Lung (tissue), 16 donors: ENCODE results near the gene CENPM. TPM values are rescaled to one million over a fixed set of nuclear protein-coding genes. Genes with fewer than 3 reads are reported as not detected.

Source experiments
- ATAC-seq: fragments of 200-7000 bp; cut with Tn5 transposase; one replicate; pipeline ENCODE4 v1.9.1; 2020; ENCODE audit warnings: moderate number of reproducible peaks; ENCODE audit not compliant: insufficient read depth, low FRiP score
- DNase-seq, 3 donors: peaks; one replicate each; pipeline ENCODE4 v3.0.0-alpha.2; 2013 to 2017
- H3K27ac ChIP-seq, 2 donors: one replicate each; pipeline ENCODE4 v1.5.1; 2013; ENCODE audit warnings: mild to moderate bottlenecking in 2 of 2, moderate library complexity in 2 of 2, control low read depth in 1 of 2, inconsistent platforms in 1 of 2, low read depth in 1 of 2, low read length in 1 of 2
- H3K27me3 ChIP-seq, 3 donors: one replicate each; pipeline ENCODE4 v1.5.1; 2013; ENCODE audit warnings: low read length in 2 of 3; ENCODE audit not compliant: control insufficient read depth in 3 of 3, insufficient read depth in 3 of 3
- H3K36me3 ChIP-seq, 4 donors: one replicate each; pipeline ENCODE4 v1.5.1; 2013; ENCODE audit warnings: low read length in 4 of 4, mild to moderate bottlenecking in 1 of 4, moderate library complexity in 1 of 4; ENCODE audit not compliant: control insufficient read depth in 4 of 4, insufficient read depth in 4 of 4
- H3K4me1 ChIP-seq, 5 donors: one replicate each; pipeline ENCODE4 v1.5.1; 2013; ENCODE audit warnings: low read length in 5 of 5, mild to moderate bottlenecking in 2 of 5, moderate library complexity in 1 of 5; ENCODE audit not compliant: control insufficient read depth in 5 of 5, insufficient read depth in 5 of 5
- H3K4me3 ChIP-seq: one replicate; pipeline ENCODE4 v1.5.1; 2013; ENCODE audit warnings: mild to moderate bottlenecking, control low read depth, moderate library complexity
- H3K9ac ChIP-seq, 2 donors: one replicate each; pipeline ENCODE4 v1.5.1; 2013; ENCODE audit warnings: low read length in 2 of 2, control low read depth in 1 of 2; ENCODE audit not compliant: insufficient read depth in 1 of 2
- H3K9me3 ChIP-seq, 4 donors: one replicate each; pipeline ENCODE4 v1.5.1; 2013; ENCODE audit warnings: low read length in 3 of 4, mild to moderate bottlenecking in 1 of 4, moderate library complexity in 1 of 4; ENCODE audit not compliant: control insufficient read depth in 4 of 4, insufficient read depth in 3 of 4
- CTCF ChIP-seq: IDR thresholded peaks from 2 replicates; pipeline ENCODE4 v1.5.1; 2012; ENCODE audit warnings: mild to moderate bottlenecking; ENCODE audit errors: control extremely low read depth, extremely low read depth
- WGBS, 2 donors: extraction: QIAGEN DNeasy Blood & Tissue Kit; methylation state at CpG; one replicate each; pipeline ENCODE4 v1.1.7; 2013; 5-methylcytosine and 5-hydroxymethylcytosine counted together
- long read RNA-seq, 5 donors: transcript quantifications; one replicate each; lab custom pipeline, GENCODE V29; 2026
- polyA plus RNA-seq, 2 donors: library from polyadenylated mRNA; stranded (reverse); fragments of 200-250 nt; gene quantifications; one replicate each; pipeline ENCODE4 v1.2.1, GENCODE V29; 2013
- total RNA-seq, 2 donors: library from RNA; depleted of rRNA in 1 of 2; stranded (reverse); fragments of >200 nt in 1 of 2; gene quantifications; one replicate each; pipeline ENCODE4 v1.2.1, GENCODE V29; 2014 to 2021
- donor health status: control.
- donor health status: control.
- donor health status: Bipolar disorder and iron deficiency.
- donor health status: healthy.
- donor health status: DM: yes; HTN: yes; CAD: no.

The CENPM gene
- 10 to 100 TPM in 1 of 2 donors, 1 to 10 TPM in 1; 9.9 to 11.8 TPM for total RNA-seq
- polyA plus RNA-seq: 10 to 100 TPM; 17.1 to 20.5 TPM
- long read RNA-seq, donor 1, transcript CENPM-201 (6 exons, 966 nt): major isoform, 13 of 18 reads
- long read RNA-seq, donor 1, partial matches to known transcripts: 0 of 18 reads
- long read RNA-seq, donor 1, other reads (novel, unspliced or antisense): 0 of 18 reads
- long read RNA-seq, donor 2, transcript CENPM-201 (6 exons, 966 nt): major isoform, 6 of 9 reads
- long read RNA-seq, donor 2, partial matches to known transcripts: 0 of 9 reads
- long read RNA-seq, donor 2, other reads (novel, unspliced or antisense): 0 of 9 reads
- long read RNA-seq, donor 3, transcript CENPM-201 (6 exons, 966 nt): major isoform, 6 of 7 reads
- long read RNA-seq, donor 3, partial matches to known transcripts: 0 of 7 reads
- long read RNA-seq, donor 3, other reads (novel, unspliced or antisense): 0 of 7 reads
- long read RNA-seq, donor 4, transcript CENPM-201 (6 exons, 966 nt): major isoform, 8 of 9 reads
- long read RNA-seq, donor 4, partial matches to known transcripts: 0 of 9 reads
- long read RNA-seq, donor 4, other reads (novel, unspliced or antisense): 0 of 9 reads
- long read RNA-seq, donor 5, transcript CENPM-201 (6 exons, 966 nt): major isoform, 14 of 20 reads
- long read RNA-seq, donor 5, partial matches to known transcripts: 0 of 20 reads
- long read RNA-seq, donor 5, other reads (novel, unspliced or antisense): 0 of 20 reads

GRCh38 chr22:41946629-41947423 lies at the start of gene CENPM:
Gene CENPM (minus strand): TSS chr22:41947152. CDS start chr22:41947076, 76 bp downstream.
- peak within 1 kb of the TSS; percentile 71 for H3K4me3 ChIP-seq
- H3K4me1 ChIP-seq: peaks cover 0 to 8% (median 5%) of the 10 kb centered on the region in 5 donors
- TF ChIP-seq CTCF: no peak
- peak within 1 kb of the TSS; percentile 21 to 46 for H3K27ac ChIP-seq
- WGBS, 2 donors: 1% methylated on average over 56 of the region's 56 CpGs
- H3K9ac ChIP-seq: peak within 1 kb of the TSS in 1 of 2 donors; percentile 81
- DNase-seq (peak; percentile 96 to 97 (median 97)), ATAC-seq (peak; percentile 98)
- no peaks in the 10 kb centered on the region for H3K27me3 ChIP-seq
- no peaks in the 10 kb centered on the region for H3K9me3 ChIP-seq
- H3K36me3 ChIP-seq: peaks cover 0 to 11% (median 2%) of the 10 kb centered on the region in 4 donors

- no peak for TF ChIP-seq CTCF
- no peaks in the 10 kb centered on the region for H3K27me3 ChIP-seq
- no peak for ATAC-seq
- WGBS, 2 donors: 67 to 70% methylated on average over 3 of the region's 3 CpGs
- H3K9me3 ChIP-seq: no peaks in the 10 kb centered on the region
- no peak for DNase-seq
- H3K4me1 ChIP-seq: peaks cover 0 to 5% (median 0%) of the 10 kb centered on the region in 5 donors
- H3K9ac ChIP-seq: no peak overlapping the region
- no peaks in the 10 kb centered on the region for H3K36me3 ChIP-seq
- H3K4me3 ChIP-seq: no peak overlapping the region
- H3K27ac ChIP-seq: no peak overlapping the region
Measured at GRCh38 chr22:41995211-41995610, 48.3 kb upstream of the CENPM start.

- ATAC-seq (no peak), DNase-seq (no peak)
- WGBS, 2 donors: 91 to 96% methylated on average over 5 of the region's 5 CpGs
- H3K27me3 ChIP-seq: no peaks in the 10 kb centered on the region
- H3K9ac ChIP-seq: no peak overlapping the region
- TF ChIP-seq CTCF: no peak
- H3K27ac ChIP-seq: no peak overlapping the region
- no peaks in the 10 kb centered on the region for H3K9me3 ChIP-seq
- H3K36me3 ChIP-seq: no peaks in the 10 kb centered on the region
- H3K4me1 ChIP-seq: no peaks in the 10 kb centered on the region
- H3K4me3 ChIP-seq: no peak overlapping the region
Measured at GRCh38 chr22:41992496-41992895, 45.5 kb upstream of the CENPM start.
